ENCODE measurements around the gene WNT5B.
"Not testable (repeated sequence)": the region's sequence is repeated elsewhere in the genome, so short reads cannot be mapped to it uniquely, and the experiment has no call there.

Gene WNT5B

GRCh38 chr12:1602706-1603105 is 26.3 kb upstream of the WNT5B start:
- DNase-seq: not testable (repeated sequence)

GRCh38 chr12:1603269-1603993 is 25.6 kb upstream of the WNT5B start:
- DNase-seq: no peak

- peak; percentile 21 for DNase-seq
Measured at GRCh38 chr12:1604464-1604863, 24.6 kb upstream of the WNT5B start.

- DNase-seq: peak; percentile 88
Measured at GRCh38 chr12:1605129-1606020, 23.7 kb upstream of the WNT5B start.

- peak; percentile 96 for DNase-seq
Measured at GRCh38 chr12:1606021-1606622, 22.9 kb upstream of the WNT5B start.

GRCh38 chr12:1607940-1608712 is 20.9 kb upstream of the WNT5B start:
- DNase-seq: peak; percentile 40

- no peak for DNase-seq
Measured at GRCh38 chr12:1608713-1609119, 20.3 kb upstream of the WNT5B start.

GRCh38 chr12:1610072-1610643 is 18.9 kb upstream of the WNT5B start:
- no peak for DNase-seq

GRCh38 chr12:1611803-1612572 is 17.0 kb upstream of the WNT5B start:
- peak; percentile 73 for DNase-seq

GRCh38 chr12:1613860-1614259 is 15.2 kb upstream of the WNT5B start:
- DNase-seq: no peak

- no peak for DNase-seq
Measured at GRCh38 chr12:1614360-1614759, 14.7 kb upstream of the WNT5B start.

GRCh38 chr12:1616233-1617066 is 12.6 kb upstream of the WNT5B start:
- DNase-seq: no peak

GRCh38 chr12:1618489-1618888 is 10.5 kb upstream of the WNT5B start:
- DNase-seq: no peak

- no peak for DNase-seq
Measured at GRCh38 chr12:1619159-1619558, 9.9 kb upstream of the WNT5B start.

- DNase-seq: no peak
Measured at GRCh38 chr12:1619587-1619986, 9.4 kb upstream of the WNT5B start.

GRCh38 chr12:1620092-1620491 is 8.9 kb upstream of the WNT5B start:
- DNase-seq: no peak

GRCh38 chr12:1622406-1622805 is 6.6 kb upstream of the WNT5B start:
- DNase-seq: no peak

- DNase-seq: no peak
Measured at GRCh38 chr12:1629338-1630132, 504 bp downstream of the WNT5B start.

GRCh38 chr12:1630133-1630826 is 1.2 kb downstream of the WNT5B start:
- no peak for DNase-seq

Data from EL (cell line).